SK-N-SH treated with all-trans-retinoic acid at 6 μM for 48 hours (cell line): ENCODE data around the gene RALGPS1.

ENCODE experiments used
- ATAC-seq: fragments of 200-7000 bp; cut with Tn5 transposase; 3 replicates; pipeline ENCODE4 v1.9.1; 2020; ENCODE audit warnings: mild to moderate bottlenecking, moderate library complexity
- ARNTL ChIP-seq: fragments of 450-650 bp; formaldehyde crosslinking; IDR thresholded peaks from 2 replicates; pipeline ENCODE4 v1.5.0; 2020; ENCODE audit warnings: low read depth, mild to moderate bottlenecking, moderate library complexity, borderline replicate concordance
- BACH2 ChIP-seq: fragments of 250-450 bp; sonication (Bioruptor Pico); IDR thresholded peaks from 2 replicates; pipeline ENCODE4 v1.9.0; 2021; ENCODE audit warnings: mild to moderate bottlenecking, borderline replicate concordance
- CSDC2 ChIP-seq: fragments of 250-450 bp; sonication (Bioruptor Pico); IDR thresholded peaks from 2 replicates; pipeline ENCODE4 v1.5.0; 2020; ENCODE audit warnings: mild to moderate bottlenecking, moderate library complexity
- CSRNP3 ChIP-seq: fragments of 250-450 bp; sonication (Bioruptor Pico); IDR thresholded peaks from 2 replicates; pipeline ENCODE4 v1.5.1; 2021; ENCODE audit warnings: mild to moderate bottlenecking, moderate library complexity
- ESRRG ChIP-seq: fragments of 250-450 bp; sonication (Bioruptor Pico); IDR thresholded peaks from 2 replicates; pipeline ENCODE4 v1.6.1; 2021; ENCODE audit warnings: mild to moderate bottlenecking
- ISL1 ChIP-seq: fragments of 250-450 bp; sonication (Bioruptor Pico); IDR thresholded peaks from 2 replicates; pipeline ENCODE4 v2.1.2; 2022; ENCODE audit warnings: mild to moderate bottlenecking, moderate library complexity
- OSR1 ChIP-seq: fragments of 250-450 bp; sonication (Bioruptor Pico); IDR thresholded peaks from 2 replicates; pipeline ENCODE4 v1.8.0; 2022; ENCODE audit warnings: moderate library complexity, mild to moderate bottlenecking, inconsistent platforms
- POU6F1 ChIP-seq: fragments of 250-450 bp; sonication (Bioruptor Pico); IDR thresholded peaks from 2 replicates; pipeline ENCODE4 v1.8.0; 2021; ENCODE audit warnings: low read depth, mild to moderate bottlenecking, moderate library complexity, borderline replicate concordance
- PPARA ChIP-seq: fragments of 250-450 bp; sonication (Bioruptor Pico); IDR thresholded peaks from 2 replicates; pipeline ENCODE4 v1.5.0; 2020; ENCODE audit warnings: mild to moderate bottlenecking, borderline replicate concordance
- SNAI2 ChIP-seq: fragments of 250-450 bp; sonication (Bioruptor Pico); IDR thresholded peaks from 2 replicates; pipeline ENCODE4 v1.5.0; 2020; ENCODE audit warnings: mild to moderate bottlenecking, moderate library complexity
- TCF4 ChIP-seq: fragments of 250-450 bp; sonication (Bioruptor Pico); IDR thresholded peaks from 2 replicates; pipeline ENCODE4 v1.8.0; 2021; ENCODE audit warnings: mild to moderate bottlenecking, moderate library complexity, borderline replicate concordance
- TOX ChIP-seq: fragments of 250-450 bp; sonication (Bioruptor Pico); IDR thresholded peaks from 2 replicates; pipeline ENCODE4 v1.8.0; 2021; ENCODE audit warnings: mild to moderate bottlenecking, moderate library complexity, borderline replicate concordance
- TSHZ2 ChIP-seq: fragments of 250-450 bp; sonication (Bioruptor Pico); IDR thresholded peaks from 2 replicates; pipeline ENCODE4 v1.5.0; 2020; ENCODE audit warnings: mild to moderate bottlenecking, moderate library complexity
- ZC3H10 ChIP-seq: fragments of 250-450 bp; sonication (Bioruptor Pico); IDR thresholded peaks from 2 replicates; pipeline ENCODE4 v1.5.1; 2021; ENCODE audit warnings: mild to moderate bottlenecking, moderate library complexity
- ZFP3 ChIP-seq: fragments of 250-450 bp; sonication (Bioruptor Pico); IDR thresholded peaks from 2 replicates; pipeline ENCODE4 v1.5.0; 2020; ENCODE audit warnings: mild to moderate bottlenecking, moderate library complexity
- ZFP30 ChIP-seq: fragments of 450-650 bp; formaldehyde crosslinking; IDR thresholded peaks from 2 replicates; pipeline ENCODE4 v1.5.0; 2022; ENCODE audit warnings: mild to moderate bottlenecking, moderate library complexity
- ZNF565 ChIP-seq: fragments of 450-650 bp; formaldehyde crosslinking; conservative IDR thresholded peaks from 2 replicates; pipeline ENCODE4 v1.5.0; 2020; ENCODE audit warnings: low read depth, mild to moderate bottlenecking, moderate library complexity
- ZNF70 ChIP-seq: fragments of 450-650 bp; formaldehyde crosslinking; IDR thresholded peaks from 2 replicates; pipeline ENCODE4 v1.5.0; 2020; ENCODE audit warnings: mild to moderate bottlenecking, moderate library complexity
- ZNF8 ChIP-seq: fragments of 450-650 bp; formaldehyde crosslinking; IDR thresholded peaks from 2 replicates; pipeline ENCODE4 v1.5.0; 2020; ENCODE audit warnings: mild to moderate bottlenecking, moderate library complexity
- TF ChIP-seq, protein P1 (sequence below): fragments of 250-450 bp; sonication (Bioruptor Pico); IDR thresholded peaks from 2 replicates; pipeline ENCODE4 v1.5.1; 2020; ENCODE audit warnings: low read depth, mild to moderate bottlenecking, moderate library complexity

Gene RALGPS1

GRCh38 chr9:127106466-127106855, 191.9 kb downstream of the RALGPS1 start:
- ATAC-seq = no peak
- TF ChIP-seq ZNF565 (CRISPR knock-in tag) (no peak), ZNF8 (CRISPR knock-in tag) (no peak), BACH2 (no peak), ESRRG (CRISPR knock-in tag) (no peak), ZNF70 (no peak), TOX (CRISPR knock-in tag) (no peak), SNAI2 (no peak)

DNA sequence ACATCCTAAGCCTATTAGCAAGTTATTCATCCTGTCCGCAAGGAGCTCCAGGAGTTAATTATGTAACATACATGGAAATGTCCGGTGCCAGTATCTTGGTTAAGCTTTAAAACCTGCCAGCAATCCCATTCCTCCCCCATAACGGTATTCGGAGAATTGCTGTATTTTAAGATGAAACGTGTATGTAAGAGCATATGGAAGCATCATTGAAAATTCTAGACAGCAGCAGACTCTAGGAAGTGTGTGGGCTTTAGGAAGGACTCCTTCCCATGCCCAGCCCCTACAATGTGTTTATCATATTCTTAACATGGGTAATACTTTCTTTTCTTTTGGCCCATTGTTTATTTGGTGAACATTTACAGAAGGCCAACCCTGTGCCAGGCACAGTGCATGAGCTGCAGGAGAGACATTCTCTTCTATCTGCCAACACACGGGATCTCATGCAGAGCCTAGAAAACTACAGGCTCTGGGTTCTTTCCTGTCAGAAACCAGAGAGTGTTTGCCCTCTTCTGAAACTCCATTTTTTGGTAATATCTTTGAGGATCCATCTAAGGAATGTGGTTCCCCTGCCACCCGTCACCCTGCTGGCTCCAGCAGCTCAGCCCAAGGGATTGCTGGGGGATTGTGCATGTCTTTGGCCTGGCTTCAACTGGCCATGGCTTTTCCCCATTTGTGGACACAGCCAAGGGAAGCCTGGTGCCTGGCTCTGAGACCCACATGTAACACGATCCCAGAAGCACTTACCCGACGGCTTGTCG, 192.8 kb downstream of the RALGPS1 start:
- no peak for ATAC-seq
- TF ChIP-seq SNAI2 (no peak), ZNF70 (no peak), TCF4 (CRISPR knock-in tag) (no peak), ISL1 (CRISPR knock-in tag) (no peak), ESRRG (CRISPR knock-in tag) (no peak), ARNTL (no peak), TSHZ2 (CRISPR knock-in tag) (no peak), CSDC2 (CRISPR knock-in tag) (no peak), ZNF565 (CRISPR knock-in tag) (no peak), CSRNP3 (CRISPR knock-in tag) (no peak), BACH2 (no peak), ZNF8 (CRISPR knock-in tag) (no peak), ZC3H10 (CRISPR knock-in tag) (no peak), ZFP30 (CRISPR knock-in tag) (no peak), TOX (CRISPR knock-in tag) (no peak), ZFP3 (CRISPR knock-in tag) (no peak)
- TF ChIP-seq, protein P1, sequence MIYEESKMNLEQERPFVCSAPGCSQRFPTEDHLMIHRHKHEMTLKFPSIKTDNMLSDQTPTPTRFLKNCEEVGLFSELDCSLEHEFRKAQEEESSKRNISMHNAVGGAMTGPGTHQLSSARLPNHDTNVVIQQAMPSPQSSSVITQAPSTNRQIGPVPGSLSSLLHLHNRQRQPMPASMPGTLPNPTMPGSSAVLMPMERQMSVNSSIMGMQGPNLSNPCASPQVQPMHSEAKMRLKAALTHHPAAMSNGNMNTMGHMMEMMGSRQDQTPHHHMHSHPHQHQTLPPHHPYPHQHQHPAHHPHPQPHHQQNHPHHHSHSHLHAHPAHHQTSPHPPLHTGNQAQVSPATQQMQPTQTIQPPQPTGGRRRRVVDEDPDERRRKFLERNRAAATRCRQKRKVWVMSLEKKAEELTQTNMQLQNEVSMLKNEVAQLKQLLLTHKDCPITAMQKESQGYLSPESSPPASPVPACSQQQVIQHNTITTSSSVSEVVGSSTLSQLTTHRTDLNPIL (CRISPR knock-in tag) = no peak

GRCh38 chr9:127107929-127108876, 193.6 kb downstream of the RALGPS1 start:
- TF ChIP-seq TOX (CRISPR knock-in tag) (no peak), ZNF8 (CRISPR knock-in tag) (no peak), TCF4 (CRISPR knock-in tag) (no peak), ARNTL (no peak), ZNF70 (no peak), ISL1 (CRISPR knock-in tag) (no peak), OSR1 (no peak), PPARA (CRISPR knock-in tag) (no peak), POU6F1 (no peak)
- no peak for ATAC-seq
